NCI-H1436 (cell line): Measurements from ENCODE around the gene ATXN7L1.
"Not testable (repeated sequence)": the region's sequence is repeated elsewhere in the genome, so short reads cannot be mapped to it uniquely, and the experiment has no call there.

Source experiments
- DNase-seq: peaks from one replicate; lab custom pipeline; 2025; lab: John Stamatoyannopoulos, UW

The ATXN7L1 gene

GRCh38 chr7:105892387-105892786, 16.0 kb upstream of the ATXN7L1 start:
- no peak for DNase-seq

- no peak for DNase-seq
Observed at GRCh38 chr7:105890290-105890997, 14.0 kb upstream of the ATXN7L1 start.

GRCh38 chr7:105887569-105888189, 11.3 kb upstream of the ATXN7L1 start:
- DNase-seq = peak; percentile 18

- DNase-seq = no peak
Observed at GRCh38 chr7:105886776-105887175, 10.4 kb upstream of the ATXN7L1 start.

GRCh38 chr7:105885387-105886111, 9.2 kb upstream of the ATXN7L1 start:
- DNase-seq = peak; percentile 10

- not testable (repeated sequence) for DNase-seq
Observed at GRCh38 chr7:105883179-105883578, 6.8 kb upstream of the ATXN7L1 start.

GRCh38 chr7:105881439-105881838, 5.0 kb upstream of the ATXN7L1 start:
- no peak for DNase-seq

GRCh38 chr7:105880571-105881330, 4.4 kb upstream of the ATXN7L1 start:
- DNase-seq = no peak

- no peak for DNase-seq
Observed at GRCh38 chr7:105879782-105880181, 3.4 kb upstream of the ATXN7L1 start.

GRCh38 chr7:105878746-105879605, 2.6 kb upstream of the ATXN7L1 start:
- no peak for DNase-seq

- no peak for DNase-seq
Observed at GRCh38 chr7:105877736-105878135, 1.3 kb upstream of the ATXN7L1 start.

- peak; percentile 40 for DNase-seq
Observed at GRCh38 chr7:105876964-105877601, 684 bp upstream of the ATXN7L1 start.

GRCh38 chr7:105875505-105875904, 894 bp downstream of the ATXN7L1 start:
- DNase-seq = no peak

- DNase-seq = no peak
Observed at GRCh38 chr7:105874055-105874454, 2.3 kb downstream of the ATXN7L1 start.

GRCh38 chr7:105872491-105872890, 3.9 kb downstream of the ATXN7L1 start:
- no peak for DNase-seq

GRCh38 chr7:105871142-105871541, 5.3 kb downstream of the ATXN7L1 start:
- DNase-seq = no peak

GRCh38 chr7:105866102-105866801, 10.1 kb downstream of the ATXN7L1 start:
- no peak for DNase-seq

- no peak for DNase-seq
Observed at GRCh38 chr7:105863876-105864275, 12.5 kb downstream of the ATXN7L1 start.

GRCh38 chr7:105862770-105863169, 13.6 kb downstream of the ATXN7L1 start:
- DNase-seq = no peak

GRCh38 chr7:105862276-105862675, 14.1 kb downstream of the ATXN7L1 start:
- DNase-seq = no peak
